ENCODE data around the gene NHS. TPM values are rescaled to one million over a fixed set of nuclear protein-coding genes. Genes with fewer than 3 reads are reported as not detected.

The NHS gene
- total RNA-seq, 1 donor from 2014 or later, result 14.9 TPM

- Mint-ChIP-seq H3K27me3 (ENCODE audit: low read depth) (no peaks in the 10 kb centered on the region), H3K27ac (ENCODE audit: unreplicated experiment) (no peak overlapping the region), H3K36me3 (ENCODE audit: low read depth) (no peaks in the 10 kb centered on the region), H3K9me3 (ENCODE audit: low read depth) (no peaks in the 10 kb centered on the region), H3K4me1 (ENCODE audit: low read depth) (peaks cover 6% of the 10 kb centered on the region), H3K4me3 (ENCODE audit: unreplicated experiment) (no peak overlapping the region)
- TF ChIP-seq CTCF (IDR thresholded peaks at IDR 0.05), result no peak
- DNase-seq (ENCODE audit: low spot score), result no peak
Observed at GRCh38 chrX:17462881-17463280, 87.9 kb downstream of the NHS start.

DNA sequence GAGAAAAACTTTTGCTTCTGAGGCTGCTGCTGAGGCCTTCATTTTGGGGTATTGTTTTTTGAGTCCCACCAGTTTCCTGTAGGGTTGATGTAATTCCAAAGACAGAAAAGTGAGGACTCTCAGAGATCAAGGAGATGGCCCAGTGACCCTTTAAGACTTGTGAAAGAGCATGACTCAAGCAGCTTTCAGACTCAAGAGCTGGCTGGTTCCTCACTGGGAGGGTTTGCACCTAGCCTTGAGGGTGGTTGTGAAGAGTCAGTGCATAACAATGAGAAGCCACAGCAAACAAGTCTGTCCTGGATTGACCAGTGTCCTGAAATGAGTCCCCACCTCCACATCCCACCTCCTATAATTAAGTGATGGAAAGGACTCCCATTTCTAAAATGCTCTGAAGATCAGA is 89.2 kb downstream of the NHS start:
- Mint-ChIP-seq H3K9me3 (ENCODE audit: low read depth) (no peaks in the 10 kb centered on the region), H3K36me3 (ENCODE audit: low read depth) (no peaks in the 10 kb centered on the region), H3K4me1 (ENCODE audit: low read depth) (peaks cover 3% of the 10 kb centered on the region), H3K27me3 (ENCODE audit: low read depth) (no peaks in the 10 kb centered on the region), H3K4me3 (ENCODE audit: unreplicated experiment) (no peak overlapping the region), H3K27ac (ENCODE audit: unreplicated experiment) (no peak overlapping the region)
- no peak for DNase-seq (ENCODE audit: low spot score)
- TF ChIP-seq CTCF (IDR thresholded peaks at IDR 0.05), result no peak

DNA sequence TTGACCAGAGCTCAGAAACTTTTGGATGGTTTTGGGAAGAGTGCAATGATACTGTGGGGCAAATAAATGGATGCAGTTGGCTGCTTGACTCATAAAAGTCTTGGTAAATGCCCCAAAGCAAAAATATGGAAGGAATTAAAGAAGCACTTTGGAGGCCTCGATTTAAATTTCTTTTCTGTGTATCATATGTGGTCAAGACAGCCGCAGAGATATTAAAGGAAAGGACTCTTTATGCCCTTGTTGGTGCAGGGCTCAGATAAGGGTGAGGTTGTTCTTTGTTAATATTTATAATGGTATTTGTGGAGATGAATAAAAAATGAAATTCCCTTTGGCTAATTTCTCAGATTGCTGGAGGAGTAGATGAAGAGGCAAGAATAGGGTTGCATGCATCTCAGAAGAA is 90.2 kb downstream of the NHS start:
- no peaks in the 10 kb centered on the region for H3K27me3 Mint-ChIP-seq (ENCODE audit: low read depth)
- H3K4me1 Mint-ChIP-seq (ENCODE audit: low read depth), result no peaks in the 10 kb centered on the region
- no peak overlapping the region for H3K4me3 Mint-ChIP-seq (ENCODE audit: unreplicated experiment)
- TF ChIP-seq CTCF (IDR thresholded peaks at IDR 0.05), result no peak
- H3K9me3 Mint-ChIP-seq (ENCODE audit: low read depth), result no peaks in the 10 kb centered on the region
- no peak for DNase-seq (ENCODE audit: low spot score)
- no peak overlapping the region for H3K27ac Mint-ChIP-seq (ENCODE audit: unreplicated experiment)
- no peaks in the 10 kb centered on the region for H3K36me3 Mint-ChIP-seq (ENCODE audit: low read depth)

DNA sequence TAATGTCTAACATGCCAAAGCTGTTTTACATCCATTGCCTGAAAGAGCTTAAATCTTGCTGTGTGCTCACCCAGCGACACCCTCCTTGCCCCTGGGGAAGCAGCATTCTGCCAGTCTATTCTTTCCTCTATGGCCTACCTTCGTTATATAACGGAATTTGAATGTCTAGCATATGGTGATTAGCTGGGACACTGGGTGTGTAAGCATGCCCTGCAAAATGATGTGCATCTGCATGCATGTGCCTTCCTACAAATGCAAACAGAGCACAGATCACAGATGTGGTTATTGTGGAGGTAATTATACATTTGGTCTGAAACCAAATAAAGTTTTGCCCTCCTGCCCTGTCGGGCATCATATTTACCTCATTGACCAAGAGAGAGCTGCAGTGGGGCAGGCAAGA is 90.8 kb downstream of the NHS start:
- Mint-ChIP-seq H3K9me3 (ENCODE audit: low read depth) (no peaks in the 10 kb centered on the region), H3K4me1 (ENCODE audit: low read depth) (no peaks in the 10 kb centered on the region), H3K27ac (ENCODE audit: unreplicated experiment) (no peak overlapping the region), H3K36me3 (ENCODE audit: low read depth) (no peaks in the 10 kb centered on the region), H3K27me3 (ENCODE audit: low read depth) (no peaks in the 10 kb centered on the region), H3K4me3 (ENCODE audit: unreplicated experiment) (no peak overlapping the region)
- no peak for DNase-seq (ENCODE audit: low spot score)
- no peak for TF ChIP-seq CTCF (IDR thresholded peaks at IDR 0.05)

- H3K27me3 Mint-ChIP-seq (ENCODE audit: low read depth), result no peaks in the 10 kb centered on the region
- H3K27ac Mint-ChIP-seq (ENCODE audit: unreplicated experiment), result no peak overlapping the region
- no peaks in the 10 kb centered on the region for H3K36me3 Mint-ChIP-seq (ENCODE audit: low read depth)
- no peaks in the 10 kb centered on the region for H3K9me3 Mint-ChIP-seq (ENCODE audit: low read depth)
- H3K4me1 Mint-ChIP-seq (ENCODE audit: low read depth), result peaks cover 5% of the 10 kb centered on the region
- no peak overlapping the region for H3K4me3 Mint-ChIP-seq (ENCODE audit: unreplicated experiment)
- no peak for DNase-seq (ENCODE audit: low spot score)
- no peak for TF ChIP-seq CTCF (IDR thresholded peaks at IDR 0.05)
Observed at GRCh38 chrX:17470136-17470535, 95.1 kb downstream of the NHS start.
